ENCODE data around the gene POLN.
"Not testable (repeated sequence)": the region's sequence is repeated elsewhere in the genome, so short reads cannot be mapped to it uniquely, and the experiment has no call there.

The POLN gene

DNA sequence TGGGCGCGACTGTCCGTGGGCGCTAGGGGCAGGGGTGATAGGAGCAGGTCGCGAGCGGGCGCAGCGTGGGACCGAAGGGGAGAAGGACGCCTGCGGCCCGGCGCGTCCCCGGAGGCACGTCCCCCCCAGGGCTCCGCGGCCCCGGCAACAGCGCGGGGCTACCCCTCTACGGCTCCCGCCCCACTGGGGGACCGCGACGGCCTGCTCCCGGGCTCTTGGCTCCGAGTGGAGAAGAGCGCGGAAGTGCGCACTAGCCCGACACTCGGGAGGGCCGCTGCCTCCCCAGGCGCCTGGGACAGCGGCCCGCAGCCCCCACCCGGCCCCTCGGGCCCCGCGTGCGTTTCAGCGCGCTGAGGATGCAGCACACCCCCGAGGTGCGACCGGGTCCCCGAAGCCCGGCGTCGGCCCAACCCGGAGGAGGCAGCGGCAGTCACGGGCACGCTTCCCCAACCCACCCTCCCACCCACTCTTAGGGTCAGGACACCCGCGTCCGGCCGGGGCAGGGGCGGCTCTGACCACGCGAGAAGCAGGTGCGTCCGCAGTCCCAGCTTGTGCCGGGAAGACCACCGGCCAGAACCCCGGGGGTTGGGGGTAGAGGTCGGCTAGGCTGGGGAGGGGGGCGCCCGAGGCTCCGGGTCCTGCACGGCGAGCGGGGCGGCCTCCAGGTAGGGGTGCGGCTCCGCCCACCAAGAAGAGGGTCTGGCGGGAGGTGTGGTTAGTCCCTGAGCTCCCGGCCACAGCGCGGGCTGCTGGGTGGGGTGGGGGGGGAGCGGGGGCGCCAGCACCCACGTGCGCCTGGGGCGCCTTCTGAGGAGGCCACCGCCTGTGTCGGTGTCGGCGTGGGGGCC lies 201.3 kb downstream of the POLN start:
- no peak for DNase-seq

- DNase-seq, result no peak
Observed at GRCh38 chr4:2036866-2037265, 205.1 kb downstream of the POLN start.

DNA sequence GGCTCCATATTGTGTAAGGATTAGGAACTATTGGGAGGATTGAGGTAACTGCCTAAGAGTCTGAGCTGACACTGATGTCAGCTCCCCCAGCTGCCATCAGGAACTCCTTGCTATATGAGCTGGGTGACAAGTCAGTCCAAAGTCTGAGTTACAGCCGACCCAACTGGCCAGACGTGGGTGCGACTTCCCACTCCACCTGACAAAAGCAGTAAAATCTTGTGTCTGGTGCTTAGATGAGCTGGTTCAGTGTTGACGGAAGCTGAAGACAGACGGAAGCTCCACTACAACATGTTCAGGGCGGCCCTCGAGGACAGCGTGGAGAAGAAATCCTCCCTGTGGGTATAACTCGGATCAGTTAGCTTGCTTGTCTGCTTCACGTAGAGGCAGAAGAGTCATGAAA lies 205.6 kb downstream of the POLN start:
- DNase-seq, result no peak

- not testable (repeated sequence) for DNase-seq
Observed at GRCh38 chr4:2031161-2031560, 210.8 kb downstream of the POLN start.

GRCh38 chr4:2027120-2027519 lies 214.8 kb downstream of the POLN start:
- DNase-seq, result not testable (repeated sequence)

DNA sequence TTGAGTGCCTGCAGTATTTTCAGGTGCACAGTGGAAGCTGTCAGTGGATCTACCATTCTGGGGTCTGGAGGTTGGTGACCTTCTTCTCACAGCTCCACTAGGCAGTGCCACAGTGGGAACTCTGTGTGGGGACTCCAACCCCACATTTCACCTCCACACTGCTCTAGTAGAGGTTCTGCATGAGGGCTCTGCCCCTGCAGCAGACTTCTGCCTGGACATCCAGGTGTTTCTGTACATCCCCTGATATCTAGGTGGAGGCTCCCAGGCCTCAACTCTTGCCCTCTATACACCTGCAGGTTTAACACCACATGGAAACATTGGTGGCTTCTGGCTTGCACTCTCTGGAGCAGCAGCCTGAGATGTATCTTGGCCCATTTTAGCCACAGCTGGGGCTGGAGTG lies 216.1 kb downstream of the POLN start:
- no peak for DNase-seq

- DNase-seq, result no peak
Observed at GRCh38 chr4:2024683-2025082, 217.2 kb downstream of the POLN start.

Measured in C1 segment of cervical spinal cord (tissue), 14 donors.